Prostate gland (tissue), 2 donors: ENCODE measurements around the gene MT1A. TPM values are rescaled to one million over a fixed set of nuclear protein-coding genes. Genes with fewer than 3 reads are reported as not detected.
A peak's percentile ranks its signal among the peaks of the same experiment; 100 is the strongest.

Experiments
- DNase-seq: peaks from one replicate; pipeline ENCODE4 v3.0.0-alpha.2; 2019; ENCODE audit warnings: low spot score
- H3K27ac ChIP-seq, 2 donors: fragments of 200-600 bp; sonication (generic); 2 replicates each; pipeline ENCODE4 v1.5.1; 2017 to 2019
- H3K27me3 ChIP-seq: fragments of 200-600 bp; sonication (generic); replicated peaks from 2 replicates; pipeline ENCODE4 v1.5.1; 2019; ENCODE audit not compliant: insufficient read depth
- H3K36me3 ChIP-seq, 2 donors: fragments of 200-600 bp; sonication (generic); 1 replicate in 1 of 2; 2 replicates in 1 of 2; pipeline versions ENCODE4 v1.5.1 to v1.8.1; 2017 to 2019
- H3K4me1 ChIP-seq: fragments of 200-600 bp; sonication (generic); replicated peaks from 2 replicates; pipeline ENCODE4 v1.5.1; 2019
- H3K4me3 ChIP-seq, 2 donors: fragments of 200-600 bp; sonication (generic); 2 replicates each; pipeline ENCODE4 v1.5.1; 2017 to 2019
- H3K9me3 ChIP-seq: fragments of 200-600 bp; sonication (generic); 2 replicates; pipeline ENCODE4 v1.5.1; 2017
- POLR2A ChIP-seq: fragments of 450-650 bp; IDR thresholded peaks from one replicate; pipeline ENCODE4 v1.6.1; 2016; ENCODE audit warnings: antibody characterized with exemption, mild to moderate bottlenecking
- POLR2AphosphoS5 ChIP-seq: sonication (generic); formaldehyde crosslinking; IDR thresholded peaks from one replicate; pipeline ENCODE4 v1.6.1; 2017; ENCODE audit warnings: antibody characterized with exemption
- WGBS: methylation state at CpG from one replicate; pipeline ENCODE4 v1.1.5; 2018; 5-methylcytosine and 5-hydroxymethylcytosine counted together
- intact Hi-C: fragments of 100-400 bp; cut with DNase I; formaldehyde crosslinking; loops from one replicate; pipeline ENCODE4 v1.14.2; 2022
- total RNA-seq, 2 donors: library from RNA; depleted of rRNA; stranded (reverse); fragments of >200 nt; gene quantifications; one replicate each; pipeline ENCODE4 v1.1.0, GENCODE V29; 2016
- TF ChIP-seq, protein P1 (sequence below), 4 experiments: fragments of 200-600 bp in 2 of 4; fragments of 450-650 bp in 2 of 4; sonication (generic) in 2 of 4; IDR thresholded peaks; 1 replicate in 3 of 4; 2 replicates in 1 of 4; pipeline ENCODE4 v1.5.1; 2016 to 2019; ENCODE audit warnings: antibody characterized with exemption in 4 of 4, mild to moderate bottlenecking in 2 of 4, moderate library complexity in 2 of 4

MT1A gene
- total RNA-seq, 2 donors from 2014 or later, result 6.9 TPM; not detected in 1

DNA sequence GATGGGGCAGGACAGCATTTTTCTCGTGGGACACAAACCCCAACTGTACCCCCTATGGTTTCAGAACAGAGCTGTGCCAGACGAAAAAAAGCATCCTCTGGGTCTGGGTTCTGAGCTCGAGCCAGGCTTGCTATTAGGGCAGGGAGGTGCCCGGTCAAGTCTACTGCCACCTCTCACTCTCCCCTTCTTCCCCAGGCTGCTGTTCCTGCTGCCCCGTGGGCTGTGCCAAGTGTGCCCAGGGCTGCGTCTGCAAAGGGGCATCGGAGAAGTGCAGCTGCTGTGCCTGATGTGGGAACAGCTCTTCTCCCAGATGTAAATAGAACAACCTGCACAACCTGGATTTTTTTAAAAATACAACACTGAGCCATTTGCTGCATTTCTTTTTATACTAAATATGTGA, 11.8 kb upstream of the MT1A start:
- H3K4me1 ChIP-seq, result no peaks in the 10 kb centered on the region
- peak overlapping the region; percentile 31 to 54 for H3K4me3 ChIP-seq
- H3K9me3 ChIP-seq, result no peaks in the 10 kb centered on the region
- TF ChIP-seq POLR2A (no peak), POLR2AphosphoS5 (no peak)
- TF ChIP-seq, protein P1, sequence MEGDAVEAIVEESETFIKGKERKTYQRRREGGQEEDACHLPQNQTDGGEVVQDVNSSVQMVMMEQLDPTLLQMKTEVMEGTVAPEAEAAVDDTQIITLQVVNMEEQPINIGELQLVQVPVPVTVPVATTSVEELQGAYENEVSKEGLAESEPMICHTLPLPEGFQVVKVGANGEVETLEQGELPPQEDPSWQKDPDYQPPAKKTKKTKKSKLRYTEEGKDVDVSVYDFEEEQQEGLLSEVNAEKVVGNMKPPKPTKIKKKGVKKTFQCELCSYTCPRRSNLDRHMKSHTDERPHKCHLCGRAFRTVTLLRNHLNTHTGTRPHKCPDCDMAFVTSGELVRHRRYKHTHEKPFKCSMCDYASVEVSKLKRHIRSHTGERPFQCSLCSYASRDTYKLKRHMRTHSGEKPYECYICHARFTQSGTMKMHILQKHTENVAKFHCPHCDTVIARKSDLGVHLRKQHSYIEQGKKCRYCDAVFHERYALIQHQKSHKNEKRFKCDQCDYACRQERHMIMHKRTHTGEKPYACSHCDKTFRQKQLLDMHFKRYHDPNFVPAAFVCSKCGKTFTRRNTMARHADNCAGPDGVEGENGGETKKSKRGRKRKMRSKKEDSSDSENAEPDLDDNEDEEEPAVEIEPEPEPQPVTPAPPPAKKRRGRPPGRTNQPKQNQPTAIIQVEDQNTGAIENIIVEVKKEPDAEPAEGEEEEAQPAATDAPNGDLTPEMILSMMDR (IDR thresholded peaks at IDR 0.05), result no peak
- no peaks in the 10 kb centered on the region for H3K27me3 ChIP-seq
- 56% methylated on average over 7 of the region's 7 CpGs for WGBS
- DNase-seq, result no peak
- intact Hi-C loops, result no loop called here
- no peaks in the 10 kb centered on the region for H3K36me3 ChIP-seq
- H3K27ac ChIP-seq, result peak overlapping the region; percentile 42 to 82

DNA sequence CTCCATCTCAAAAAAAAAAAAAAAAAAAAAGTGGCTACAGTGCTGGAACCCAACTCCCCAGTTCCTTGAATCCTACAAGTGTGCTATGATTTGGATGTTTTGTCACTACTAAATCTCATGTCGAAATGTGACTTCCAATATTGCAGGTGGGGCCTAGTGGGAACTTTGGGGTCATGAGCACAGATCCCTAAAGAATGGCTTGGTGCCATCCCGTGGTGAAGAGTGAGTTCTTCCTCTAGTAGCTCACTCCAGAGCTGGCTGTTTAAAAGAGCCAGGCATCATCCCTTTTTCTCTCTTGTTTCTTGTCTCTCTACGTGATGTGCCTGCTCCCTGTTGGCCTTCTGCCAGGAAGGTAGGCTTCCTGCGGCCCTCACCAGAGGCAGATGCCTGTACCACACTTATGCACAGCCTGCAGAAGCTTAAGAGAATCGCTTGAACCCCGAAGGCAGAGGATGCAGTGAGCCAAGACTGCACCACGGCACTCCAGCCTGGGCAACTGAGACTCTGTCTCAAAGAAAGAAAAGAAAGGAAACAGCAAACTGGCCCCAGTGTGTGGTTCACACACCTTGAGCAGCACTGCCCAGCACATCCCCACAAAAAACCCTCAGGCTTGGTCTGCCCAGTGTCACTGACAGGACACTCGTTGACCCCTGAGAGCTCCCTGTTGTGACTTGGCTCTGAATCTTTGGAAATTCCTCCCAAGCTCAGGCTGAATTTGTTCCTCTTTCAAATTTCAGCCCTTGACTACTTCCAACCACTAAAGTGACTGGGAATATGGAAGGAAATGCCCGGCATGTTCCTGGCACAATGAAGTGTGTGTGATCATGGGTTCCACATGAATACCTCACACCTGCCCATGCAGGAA, 9.7 kb upstream of the MT1A start:
- intact Hi-C loops, result no loop called here
- H3K4me1 ChIP-seq, result no peaks in the 10 kb centered on the region
- no peak for DNase-seq
- no peaks in the 10 kb centered on the region for H3K9me3 ChIP-seq
- H3K27ac ChIP-seq, result no peak overlapping the region
- 76% methylated on average over 9 of the region's 9 CpGs for WGBS
- H3K4me3 ChIP-seq, result no peak overlapping the region
- no peaks in the 10 kb centered on the region for H3K36me3 ChIP-seq
- TF ChIP-seq, protein P1 (IDR thresholded peaks at IDR 0.05), result no peak
- TF ChIP-seq POLR2AphosphoS5 (no peak), POLR2A (no peak)
- H3K27me3 ChIP-seq, result no peaks in the 10 kb centered on the region

DNA sequence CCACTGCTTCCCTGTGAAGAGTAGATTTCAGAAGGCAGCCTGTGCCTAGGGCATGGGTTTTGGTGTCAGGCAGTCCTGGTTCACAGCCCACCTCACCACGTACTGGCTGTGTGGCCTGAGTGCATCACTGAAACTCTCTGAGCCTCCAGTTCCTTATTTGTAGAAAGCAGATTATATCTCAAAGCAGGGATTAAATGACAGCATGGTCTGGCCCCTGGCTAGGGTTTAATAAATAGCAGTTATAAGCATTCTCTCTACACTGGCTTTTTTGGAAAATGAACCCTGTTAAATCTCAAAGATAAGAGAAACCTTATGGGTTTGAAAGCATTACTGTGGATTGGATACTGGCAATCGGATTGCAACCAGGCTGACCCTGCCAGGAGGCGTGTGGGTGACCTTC, 8.9 kb upstream of the MT1A start:
- no peaks in the 10 kb centered on the region for H3K9me3 ChIP-seq
- H3K4me1 ChIP-seq, result no peaks in the 10 kb centered on the region
- intact Hi-C loops, result no loop called here
- H3K4me3 ChIP-seq, result no peak overlapping the region
- DNase-seq, result no peak
- H3K27me3 ChIP-seq, result no peaks in the 10 kb centered on the region
- 72% methylated on average over 3 of the region's 3 CpGs for WGBS
- TF ChIP-seq, protein P1 (IDR thresholded peaks at IDR 0.05), result no peak
- TF ChIP-seq POLR2AphosphoS5 (no peak), POLR2A (no peak)
- H3K36me3 ChIP-seq, result no peaks in the 10 kb centered on the region
- no peak overlapping the region for H3K27ac ChIP-seq

DNA sequence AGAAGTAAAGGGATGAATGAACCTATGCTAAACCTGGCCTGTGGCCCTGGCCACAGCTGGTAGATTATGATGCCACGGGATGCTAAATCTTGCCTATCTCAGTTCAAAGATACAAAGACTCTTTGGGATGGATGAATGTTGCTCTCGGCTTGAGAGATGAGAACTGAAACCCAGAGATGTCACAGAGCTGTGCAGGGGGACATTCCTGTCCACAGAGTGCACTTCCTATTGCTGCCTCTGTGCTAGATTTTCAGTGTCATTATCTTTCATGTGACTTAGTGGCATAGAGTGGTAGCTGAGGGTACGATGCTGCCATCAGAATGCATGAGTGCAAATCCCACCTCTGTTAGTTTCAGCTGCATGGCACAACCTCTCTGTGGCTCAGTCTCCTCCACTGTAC, 8.3 kb upstream of the MT1A start:
- Histone ChIP-seq H3K4me1 (no peaks in the 10 kb centered on the region), H3K36me3 (no peaks in the 10 kb centered on the region), H3K4me3 (no peak overlapping the region), H3K9me3 (no peaks in the 10 kb centered on the region), H3K27me3 (no peaks in the 10 kb centered on the region), H3K27ac (no peak overlapping the region)
- intact Hi-C loops, result no loop called here
- TF ChIP-seq POLR2AphosphoS5 (no peak), POLR2A (no peak)
- TF ChIP-seq, protein P1 (IDR thresholded peaks at IDR 0.05), result no peak
- no peak for DNase-seq
- WGBS, result 88% methylated on average over 3 of the region's 3 CpGs

DNA sequence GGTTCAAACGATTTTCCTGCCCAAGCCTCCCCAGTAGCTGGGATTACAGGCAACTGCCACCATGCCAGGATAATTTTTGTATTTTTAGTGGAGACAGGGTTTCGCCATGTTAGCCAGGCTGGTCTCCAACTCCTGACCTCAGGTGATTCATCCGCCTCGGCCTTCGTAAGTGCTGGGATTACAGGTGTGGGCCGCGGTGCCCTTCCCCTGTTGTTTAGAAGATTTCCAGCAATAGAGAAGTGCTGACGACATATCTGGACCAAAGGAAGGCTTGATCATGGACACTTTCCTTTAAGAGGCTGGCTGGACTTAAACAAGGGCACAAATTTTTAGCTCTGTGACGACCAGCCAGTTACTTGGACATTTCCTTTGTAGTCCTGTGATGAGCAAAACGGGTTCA, 7.3 kb upstream of the MT1A start:
- DNase-seq, result no peak
- no peaks in the 10 kb centered on the region for H3K9me3 ChIP-seq
- no peak overlapping the region for H3K27ac ChIP-seq
- no peaks in the 10 kb centered on the region for H3K4me1 ChIP-seq
- H3K36me3 ChIP-seq, result no peaks in the 10 kb centered on the region
- intact Hi-C loops, result no loop called here
- no peak overlapping the region for H3K4me3 ChIP-seq
- TF ChIP-seq, protein P1 (IDR thresholded peaks at IDR 0.05), result no peak
- TF ChIP-seq POLR2AphosphoS5, result no peak
- TF ChIP-seq POLR2A, result no peak
- peaks cover 4% of the 10 kb centered on the region for H3K27me3 ChIP-seq
- WGBS, result 90% methylated on average over 10 of the region's 10 CpGs
